ENCODE results near the gene ATP6V1A. TPM values are rescaled to one million over a fixed set of nuclear protein-coding genes. Genes with fewer than 3 reads are reported as not detected.

ATP6V1A gene
- total and polyA plus RNA-seq, 3 donors from 2014 or later: 37.8 to 55.9 (median 51.6) TPM

GRCh38 chr3:113802795-113803455, 56.1 kb downstream of the ATP6V1A start:
- no peak for DNase-seq
- H3K4me1 ChIP-seq: no peaks in the 10 kb centered on the region
- TF ChIP-seq POLR2A (IDR thresholded peaks at IDR 0.05): no peak
- TF ChIP-seq, protein P1, sequence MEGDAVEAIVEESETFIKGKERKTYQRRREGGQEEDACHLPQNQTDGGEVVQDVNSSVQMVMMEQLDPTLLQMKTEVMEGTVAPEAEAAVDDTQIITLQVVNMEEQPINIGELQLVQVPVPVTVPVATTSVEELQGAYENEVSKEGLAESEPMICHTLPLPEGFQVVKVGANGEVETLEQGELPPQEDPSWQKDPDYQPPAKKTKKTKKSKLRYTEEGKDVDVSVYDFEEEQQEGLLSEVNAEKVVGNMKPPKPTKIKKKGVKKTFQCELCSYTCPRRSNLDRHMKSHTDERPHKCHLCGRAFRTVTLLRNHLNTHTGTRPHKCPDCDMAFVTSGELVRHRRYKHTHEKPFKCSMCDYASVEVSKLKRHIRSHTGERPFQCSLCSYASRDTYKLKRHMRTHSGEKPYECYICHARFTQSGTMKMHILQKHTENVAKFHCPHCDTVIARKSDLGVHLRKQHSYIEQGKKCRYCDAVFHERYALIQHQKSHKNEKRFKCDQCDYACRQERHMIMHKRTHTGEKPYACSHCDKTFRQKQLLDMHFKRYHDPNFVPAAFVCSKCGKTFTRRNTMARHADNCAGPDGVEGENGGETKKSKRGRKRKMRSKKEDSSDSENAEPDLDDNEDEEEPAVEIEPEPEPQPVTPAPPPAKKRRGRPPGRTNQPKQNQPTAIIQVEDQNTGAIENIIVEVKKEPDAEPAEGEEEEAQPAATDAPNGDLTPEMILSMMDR (IDR thresholded peaks at IDR 0.05): no peak
- no peaks in the 10 kb centered on the region for H3K9me3 ChIP-seq
- 86 to 91% methylated on average over 3 of the region's 3 CpGs for WGBS, 2 donors
- no peak overlapping the region for H3K27ac ChIP-seq
- H3K36me3 ChIP-seq (ENCODE audit: low read depth, missing control alignments): no peaks in the 10 kb centered on the region
- H3K4me3 ChIP-seq: no peak overlapping the region
- intact Hi-C loops (cut with DNase I; ENCODE audit: low total_unique reads): no loop called here
- H3K27me3 ChIP-seq: no peaks in the 10 kb centered on the region

GRCh38 chr3:113804661-113805060, 57.8 kb downstream of the ATP6V1A start:
- WGBS, 2 donors: 63 to 69% methylated on average over 4 of the region's 4 CpGs
- Histone ChIP-seq H3K4me1 (no peaks in the 10 kb centered on the region), H3K27me3 (no peaks in the 10 kb centered on the region), H3K4me3 (no peak overlapping the region), H3K27ac (no peak overlapping the region), H3K36me3 (ENCODE audit: low read depth, missing control alignments) (no peaks in the 10 kb centered on the region), H3K9me3 (no peaks in the 10 kb centered on the region)
- intact Hi-C loops (cut with DNase I; ENCODE audit: low total_unique reads): no loop called here
- TF ChIP-seq, protein P1 (IDR thresholded peaks at IDR 0.05): no peak
- DNase-seq: no peak

DNA sequence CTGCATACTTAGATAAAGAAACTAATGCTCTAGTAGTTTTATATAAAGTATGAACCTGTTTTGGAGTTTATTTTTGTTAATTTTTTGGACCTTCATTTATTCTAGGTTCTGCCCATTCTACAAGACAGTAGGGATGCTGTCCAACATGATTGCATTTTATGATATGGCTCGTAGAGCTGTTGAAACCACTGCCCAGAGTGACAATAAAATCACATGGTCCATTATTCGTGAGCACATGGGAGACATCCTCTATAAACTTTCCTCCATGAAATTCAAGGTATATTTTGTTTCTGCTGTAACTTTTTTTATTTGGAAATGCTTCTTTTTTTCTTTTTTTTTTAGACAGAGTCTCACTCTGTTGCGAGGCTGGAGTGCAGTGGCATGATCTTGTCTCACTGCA, 58.4 kb downstream of the ATP6V1A start:
- Histone ChIP-seq H3K27me3 (no peaks in the 10 kb centered on the region), H3K4me3 (no peak overlapping the region), H3K27ac (no peak overlapping the region), H3K4me1 (no peaks in the 10 kb centered on the region), H3K9me3 (no peaks in the 10 kb centered on the region), H3K36me3 (ENCODE audit: low read depth, missing control alignments) (no peaks in the 10 kb centered on the region)
- no peak for DNase-seq
- intact Hi-C loops (cut with DNase I; ENCODE audit: low total_unique reads): no loop called here
- no peak for TF ChIP-seq POLR2A (IDR thresholded peaks at IDR 0.05)
- TF ChIP-seq, protein P1 (IDR thresholded peaks at IDR 0.05): no peak
- WGBS, 2 donors: 92 to 95% methylated on average over 3 of the region's 3 CpGs

DNA sequence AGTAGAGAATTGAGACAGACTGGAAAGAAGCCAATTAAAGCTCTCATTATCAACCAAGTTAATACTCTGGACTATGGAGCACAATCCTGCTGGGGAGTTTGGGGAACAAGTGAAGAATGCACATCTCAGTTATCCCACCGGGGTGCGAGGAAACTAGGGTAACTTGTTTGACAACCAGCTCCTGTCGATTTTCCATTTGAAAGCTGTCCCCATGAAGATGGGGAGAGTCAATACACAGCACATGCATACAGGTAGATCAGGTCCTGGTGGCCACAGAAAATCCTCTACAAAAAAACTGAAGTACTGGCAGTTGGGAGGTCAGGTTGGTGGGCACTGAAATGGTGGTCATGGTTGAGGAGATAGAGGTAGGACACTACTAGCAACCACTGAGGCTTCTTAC, 66.0 kb downstream of the ATP6V1A start:
- no peak for DNase-seq
- Histone ChIP-seq H3K4me3 (no peak overlapping the region), H3K27me3 (no peaks in the 10 kb centered on the region), H3K27ac (no peak overlapping the region), H3K4me1 (no peaks in the 10 kb centered on the region), H3K9me3 (no peaks in the 10 kb centered on the region), H3K36me3 (ENCODE audit: low read depth, missing control alignments) (no peaks in the 10 kb centered on the region)
- TF ChIP-seq, protein P1 (IDR thresholded peaks at IDR 0.05): no peak
- no peak for TF ChIP-seq POLR2A (IDR thresholded peaks at IDR 0.05)
- intact Hi-C loops (cut with DNase I; ENCODE audit: low total_unique reads): no loop called here
- 76 to 77% methylated on average over 3 of the region's 3 CpGs for WGBS, 2 donors

GRCh38 chr3:113819866-113820265, 73.0 kb downstream of the ATP6V1A start:
- Histone ChIP-seq H3K27me3 (no peaks in the 10 kb centered on the region), H3K27ac (no peak overlapping the region), H3K9me3 (no peaks in the 10 kb centered on the region), H3K4me1 (no peaks in the 10 kb centered on the region), H3K4me3 (no peak overlapping the region), H3K36me3 (ENCODE audit: low read depth, missing control alignments) (no peaks in the 10 kb centered on the region)
- 72 to 85% methylated on average over 3 of the region's 3 CpGs for WGBS, 2 donors
- intact Hi-C loops (cut with DNase I; ENCODE audit: low total_unique reads): no loop called here
- TF ChIP-seq, protein P1 (IDR thresholded peaks at IDR 0.05): no peak
- no peak for TF ChIP-seq POLR2A (IDR thresholded peaks at IDR 0.05)
- no peak for DNase-seq

Measured in testis (tissue), 3 donors.